H1 (cell line): ENCODE data around the gene MMP8. TPM values are rescaled to one million over a fixed set of nuclear protein-coding genes. Genes with fewer than 3 reads are reported as not detected.

ENCODE experiments used
- POLR2AphosphoS5 ChIP-seq: IDR thresholded peaks from 2 replicates; pipeline ENCODE4 v1.6.1; 2011; ENCODE audit warnings: low read depth, low read length
- polyA plus RNA-seq, 7 experiments: library from polyadenylated mRNA; depleted of rRNA in 3 of 7; stranded (reverse) in 5 of 7; unstranded in 2 of 7; fragments of >200 nt in 5 of 7; fragments of 200-250 nt in 2 of 7; gene quantifications; 1 replicate in 5 of 7; 2 replicates in 1 of 7; 4 replicates in 1 of 7; pipeline versions ENCODE4 v1.2.1 to v1.2.3, GENCODE V29; 2011 to 2013; ENCODE audit warnings: missing spikeins in 2 of 7, mixed read lengths in 2 of 7
- total RNA-seq: library from RNA; stranded (reverse); fragmentation: NEBNext Ultra II Directional; extraction: Animal tissue kit (Norgen Biotek cat#: 25700); gene quantifications from 2 replicates; pipeline ENCODE4 v1.2.1, GENCODE V29; 2021
- TF ChIP-seq, protein P1 (sequence below), 3 experiments: IDR thresholded peaks; 1 replicate in 2 of 3; 2 replicates in 1 of 3; pipeline versions ENCODE4 v1.5.1 to v1.6.1; 2011; ENCODE audit warnings: low read length in 3 of 3, mild to moderate bottlenecking in 3 of 3, inconsistent platforms in 2 of 3, low read depth in 1 of 3, moderate library complexity in 1 of 3; ENCODE audit not compliant: insufficient read depth in 1 of 3; ENCODE audit errors: control extremely low read depth in 1 of 3

The MMP8 gene
- total and polyA plus RNA-seq, 2 of the 8 experiments (the other 6 are each of a cell fraction or from before 2014, with no cell fraction given): not detected

DNA sequence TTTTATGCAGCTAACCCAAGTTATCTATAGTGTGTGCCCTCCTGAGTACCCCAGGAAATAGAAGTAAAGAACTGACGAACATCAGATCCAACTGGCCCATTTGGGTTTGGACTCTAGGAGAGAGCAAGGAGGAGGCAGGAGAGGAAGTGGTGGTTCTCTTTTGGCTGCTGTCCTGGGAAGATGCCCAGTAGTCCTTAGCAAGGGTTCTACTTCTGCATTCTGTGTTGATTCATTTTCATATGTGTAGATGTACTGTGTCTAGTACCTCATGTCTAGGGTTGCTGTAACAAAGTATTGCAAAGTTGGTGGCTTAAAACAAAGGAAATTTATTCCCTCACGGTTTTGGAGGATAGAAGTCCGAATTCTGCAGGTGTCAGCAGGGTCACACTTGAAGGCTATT lies 12.6 kb downstream of the MMP8 start (continued):
- no peak for TF ChIP-seq POLR2AphosphoS5
- TF ChIP-seq, protein P1, sequence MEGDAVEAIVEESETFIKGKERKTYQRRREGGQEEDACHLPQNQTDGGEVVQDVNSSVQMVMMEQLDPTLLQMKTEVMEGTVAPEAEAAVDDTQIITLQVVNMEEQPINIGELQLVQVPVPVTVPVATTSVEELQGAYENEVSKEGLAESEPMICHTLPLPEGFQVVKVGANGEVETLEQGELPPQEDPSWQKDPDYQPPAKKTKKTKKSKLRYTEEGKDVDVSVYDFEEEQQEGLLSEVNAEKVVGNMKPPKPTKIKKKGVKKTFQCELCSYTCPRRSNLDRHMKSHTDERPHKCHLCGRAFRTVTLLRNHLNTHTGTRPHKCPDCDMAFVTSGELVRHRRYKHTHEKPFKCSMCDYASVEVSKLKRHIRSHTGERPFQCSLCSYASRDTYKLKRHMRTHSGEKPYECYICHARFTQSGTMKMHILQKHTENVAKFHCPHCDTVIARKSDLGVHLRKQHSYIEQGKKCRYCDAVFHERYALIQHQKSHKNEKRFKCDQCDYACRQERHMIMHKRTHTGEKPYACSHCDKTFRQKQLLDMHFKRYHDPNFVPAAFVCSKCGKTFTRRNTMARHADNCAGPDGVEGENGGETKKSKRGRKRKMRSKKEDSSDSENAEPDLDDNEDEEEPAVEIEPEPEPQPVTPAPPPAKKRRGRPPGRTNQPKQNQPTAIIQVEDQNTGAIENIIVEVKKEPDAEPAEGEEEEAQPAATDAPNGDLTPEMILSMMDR (IDR thresholded peaks at IDR 0.05; ENCODE audit: control extremely low read depth in 1 of 3, insufficient read depth in 1 of 3, low read depth in 1 of 3, low read length in 3 of 3): no peak
